Measurements from ENCODE around the gene SLC46A2. TPM values are rescaled to one million over a fixed set of nuclear protein-coding genes. Genes with fewer than 3 reads are reported as not detected.

SLC46A2 gene
- total RNA-seq, 5 donors from 2014 or later (not counting 1 experiment from before 2014, with no cell fraction given), result not detected

DNA sequence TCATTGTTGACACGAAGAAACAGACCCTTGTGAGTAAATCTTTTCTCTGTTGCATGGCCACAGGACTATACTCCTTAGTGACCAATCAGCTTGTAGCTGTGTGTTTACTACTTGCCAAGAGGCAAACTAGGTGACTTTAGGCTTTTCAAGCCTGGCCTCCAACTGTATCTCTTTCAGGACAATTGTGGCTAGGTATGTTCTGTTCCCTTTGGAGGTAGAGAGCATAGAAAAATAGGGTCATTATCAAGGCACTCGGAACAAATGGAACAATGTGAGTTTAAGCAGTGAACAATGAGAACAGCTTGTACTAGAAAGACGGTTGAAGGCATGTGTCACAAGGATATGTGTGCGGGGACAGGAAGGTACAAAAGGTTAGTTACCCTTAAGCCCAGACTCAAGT is 48.1 kb downstream of the SLC46A2 start:
- H3K4me3 ChIP-seq (ENCODE audit: control insufficient read depth in 1 of 2, extremely low read depth in 1 of 2, low read length in 1 of 2), result no peak overlapping the region
- no peaks in the 10 kb centered on the region for H3K9me3 Mint-ChIP-seq
- DNase-seq, result no peak
- no peaks in the 10 kb centered on the region for H3K27me3 ChIP-seq (replicated peaks in 1 of 2; ENCODE audit: control insufficient read depth in 2 of 2, extremely low read depth in 1 of 2, insufficient read depth in 2 of 2, low read length in 1 of 2)
- CTCF ChIA-PET, result no interaction called here
- no peaks in the 10 kb centered on the region for H3K27me3 Mint-ChIP-seq
- no peak overlapping the region for H3K27ac Mint-ChIP-seq
- peaks cover 0 to 22% of the 10 kb centered on the region in 2 donors for H3K36me3 ChIP-seq (ENCODE audit: control insufficient read depth in 2 of 2, extremely low read depth in 1 of 2, insufficient read depth in 1 of 2, low read length in 1 of 2)
- WGBS (ENCODE audit: insufficient coverage), result 67% methylated on average over 2 of the region's 4 CpGs
- ATAC-seq (replicated peaks in 1 of 4), result no peak
- peaks cover 10 to 16% (median 12%) of the 10 kb centered on the region in 3 donors for H3K4me1 Mint-ChIP-seq
- H3K27ac ChIP-seq (ENCODE audit: low read length), result no peak overlapping the region
- no peaks in the 10 kb centered on the region for H3K9me3 ChIP-seq
- POLR2A ChIA-PET, result no interaction called here
- H3K36me3 Mint-ChIP-seq, result peaks cover 20% of the 10 kb centered on the region
- no peak overlapping the region for H3K4me3 Mint-ChIP-seq
- H3K4me1 ChIP-seq (ENCODE audit: control insufficient read depth in 1 of 2, extremely low read depth in 1 of 2, insufficient read depth in 2 of 2, low read length in 2 of 2), result no peaks in the 10 kb centered on the region

DNA sequence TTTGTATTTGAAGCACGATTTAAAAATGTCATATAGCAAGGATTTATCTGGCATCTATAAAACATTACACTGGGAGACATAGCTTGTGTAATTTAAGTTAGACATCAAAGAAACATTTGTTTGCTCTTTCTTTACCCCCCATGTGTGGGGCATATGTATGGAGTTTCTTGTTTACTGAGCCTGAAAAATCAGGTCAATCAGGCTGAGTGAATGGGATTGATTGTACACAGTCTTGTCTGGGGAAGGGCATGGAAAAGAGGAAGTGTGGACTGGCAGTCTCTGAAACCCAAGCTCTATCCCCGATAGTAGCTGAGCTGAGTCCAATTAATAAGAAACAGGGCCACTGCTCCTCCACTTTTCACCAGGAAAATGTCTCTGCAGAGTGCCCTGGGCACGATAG is 49.4 kb downstream of the SLC46A2 start:
- CTCF ChIA-PET, result interaction anchor here in 1 of 2 donors (0.6 kb wide), 1 partner anchor 1307 kb away, joined by 6 read pairs; no protein-coding TSS in a partner anchor
- ATAC-seq (replicated peaks in 1 of 4), result no peak
- WGBS (ENCODE audit: insufficient coverage), result no CpG with 5 or more reads among the region's 3 CpGs

DNA sequence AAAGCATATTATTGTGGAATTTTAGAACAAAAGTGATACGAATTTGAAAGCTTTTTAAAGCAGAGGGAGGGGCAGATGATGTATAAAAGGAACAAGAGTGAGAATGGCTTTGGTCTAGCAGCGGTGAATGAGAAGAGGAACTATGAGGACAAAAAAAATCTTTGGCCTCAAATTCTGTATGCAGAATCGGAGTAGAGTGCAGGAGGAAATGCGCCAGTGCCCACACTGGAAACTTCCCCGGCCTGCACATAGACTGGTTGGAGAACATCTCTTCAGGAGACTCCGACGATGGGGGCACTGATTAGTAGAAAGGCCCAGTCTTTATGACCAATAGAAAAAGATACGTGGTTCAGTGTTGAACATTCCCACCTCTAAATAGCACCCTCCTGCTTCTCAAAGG is 51.3 kb downstream of the SLC46A2 start:
- H3K27me3 Mint-ChIP-seq, result no peaks in the 10 kb centered on the region
- CTCF ChIA-PET, result no interaction called here
- WGBS (ENCODE audit: insufficient coverage), result 93% methylated on average over 7 of the region's 8 CpGs
- Histone ChIP-seq H3K4me1 (ENCODE audit: control insufficient read depth in 1 of 2, extremely low read depth in 1 of 2, insufficient read depth in 2 of 2, low read length in 2 of 2) (no peaks in the 10 kb centered on the region), H3K4me3 (ENCODE audit: control insufficient read depth in 1 of 2, extremely low read depth in 1 of 2, low read length in 1 of 2) (no peak overlapping the region), H3K27me3 (replicated peaks in 1 of 2; ENCODE audit: control insufficient read depth in 2 of 2, extremely low read depth in 1 of 2, insufficient read depth in 2 of 2, low read length in 1 of 2) (no peaks in the 10 kb centered on the region), H3K27ac (ENCODE audit: low read length) (no peak overlapping the region), H3K9me3 (no peaks in the 10 kb centered on the region), H3K36me3 (ENCODE audit: control insufficient read depth in 2 of 2, extremely low read depth in 1 of 2, insufficient read depth in 1 of 2, low read length in 1 of 2) (peaks cover 5 to 37% of the 10 kb centered on the region in 2 donors)
- POLR2A ChIA-PET, result no interaction called here
- H3K27ac Mint-ChIP-seq, result no peak overlapping the region
- ATAC-seq (replicated peaks in 1 of 4), result no peak
- DNase-seq, result no peak
- H3K36me3 Mint-ChIP-seq, result peaks cover 36% of the 10 kb centered on the region
- no peaks in the 10 kb centered on the region for H3K9me3 Mint-ChIP-seq
- H3K4me1 Mint-ChIP-seq, result peaks cover 3 to 7% (median 3%) of the 10 kb centered on the region in 3 donors
- H3K4me3 Mint-ChIP-seq, result no peak overlapping the region

More for the DNA sequence above, 49.4 kb downstream of the SLC46A2 start:
- Histone ChIP-seq H3K4me3 (ENCODE audit: control insufficient read depth in 1 of 2, extremely low read depth in 1 of 2, low read length in 1 of 2) (no peak overlapping the region), H3K27ac (ENCODE audit: low read length) (no peak overlapping the region), H3K9me3 (no peaks in the 10 kb centered on the region), H3K27me3 (replicated peaks in 1 of 2; ENCODE audit: control insufficient read depth in 2 of 2, extremely low read depth in 1 of 2, insufficient read depth in 2 of 2, low read length in 1 of 2) (no peaks in the 10 kb centered on the region), H3K36me3 (ENCODE audit: control insufficient read depth in 2 of 2, extremely low read depth in 1 of 2, insufficient read depth in 1 of 2, low read length in 1 of 2) (peaks cover 2 to 25% of the 10 kb centered on the region in 2 donors), H3K4me1 (ENCODE audit: control insufficient read depth in 1 of 2, extremely low read depth in 1 of 2, insufficient read depth in 2 of 2, low read length in 2 of 2) (no peaks in the 10 kb centered on the region)
- Mint-ChIP-seq H3K4me1 (peaks cover 10 to 15% (median 12%) of the 10 kb centered on the region in 3 donors), H3K36me3 (peaks cover 29% of the 10 kb centered on the region), H3K9me3 (no peaks in the 10 kb centered on the region), H3K4me3 (no peak overlapping the region), H3K27ac (no peak overlapping the region), H3K27me3 (no peaks in the 10 kb centered on the region)
- DNase-seq, result no peak
- POLR2A ChIA-PET, result no interaction called here

DNA sequence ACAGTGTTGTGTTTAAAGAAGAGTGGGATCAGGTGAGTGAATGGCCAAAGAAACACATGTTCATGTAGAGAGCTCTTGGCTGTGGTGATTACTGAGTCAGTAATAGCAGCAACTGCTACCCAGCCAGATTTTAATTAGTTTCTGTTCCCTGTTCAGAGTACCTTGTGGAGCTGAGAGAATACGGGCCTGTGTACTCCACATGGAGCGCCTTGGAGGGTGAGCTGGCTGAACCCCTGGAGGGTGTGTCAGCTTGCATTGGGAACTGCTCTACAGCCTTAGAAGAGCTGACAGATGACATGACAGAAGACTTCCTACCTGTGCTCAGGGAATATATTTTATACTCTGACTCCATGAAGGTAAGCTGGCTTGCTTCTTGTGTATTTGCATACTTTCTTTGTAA is 52.3 kb downstream of the SLC46A2 start:
- ChIA-PET CTCF (no interaction called here), POLR2A (no interaction called here)
- no peak overlapping the region for H3K27ac ChIP-seq (ENCODE audit: low read length)
- Mint-ChIP-seq H3K4me1 (no peaks in the 10 kb centered on the region), H3K36me3 (peaks cover 45% of the 10 kb centered on the region), H3K9me3 (no peaks in the 10 kb centered on the region), H3K27ac (no peak overlapping the region), H3K4me3 (no peak overlapping the region), H3K27me3 (no peaks in the 10 kb centered on the region)
- H3K9me3 ChIP-seq, result no peaks in the 10 kb centered on the region
- H3K27me3 ChIP-seq (replicated peaks in 1 of 2; ENCODE audit: control insufficient read depth in 2 of 2, extremely low read depth in 1 of 2, insufficient read depth in 2 of 2, low read length in 1 of 2), result no peaks in the 10 kb centered on the region
- WGBS (ENCODE audit: insufficient coverage), result 69% methylated on average over 2 of the region's 2 CpGs
- ATAC-seq (replicated peaks in 1 of 4), result no peak
- H3K36me3 ChIP-seq (ENCODE audit: control insufficient read depth in 2 of 2, extremely low read depth in 1 of 2, insufficient read depth in 1 of 2, low read length in 1 of 2), result peaks cover 5 to 37% of the 10 kb centered on the region in 2 donors
- no peak overlapping the region for H3K4me3 ChIP-seq (ENCODE audit: control insufficient read depth in 1 of 2, extremely low read depth in 1 of 2, low read length in 1 of 2)
- no peaks in the 10 kb centered on the region for H3K4me1 ChIP-seq (ENCODE audit: control insufficient read depth in 1 of 2, extremely low read depth in 1 of 2, insufficient read depth in 2 of 2, low read length in 2 of 2)
- DNase-seq, result no peak

DNA sequence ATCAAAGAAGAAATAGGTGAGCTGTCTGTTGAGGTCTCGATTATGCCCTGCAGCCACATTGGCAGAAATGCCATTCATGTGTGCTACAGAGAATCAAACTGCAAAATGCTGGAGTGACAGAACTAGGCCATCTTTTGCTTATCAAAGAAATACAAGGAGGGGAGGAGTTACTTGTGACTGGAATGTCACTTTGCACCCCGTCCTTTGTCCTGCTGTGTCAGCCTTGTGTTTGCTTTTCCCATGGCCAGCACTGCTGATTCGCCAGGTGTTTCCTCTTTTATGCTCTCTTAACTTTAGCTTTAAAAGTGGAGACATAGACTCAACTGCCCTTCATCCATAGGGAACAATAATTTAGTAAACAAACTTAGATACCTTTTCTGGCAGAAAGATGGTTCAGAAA is 54.3 kb downstream of the SLC46A2 start:
- Mint-ChIP-seq H3K4me1 (peaks cover 0 to under 1% (median under 1%) of the 10 kb centered on the region in 3 donors), H3K27me3 (no peaks in the 10 kb centered on the region), H3K36me3 (peaks cover 55% of the 10 kb centered on the region), H3K9me3 (no peaks in the 10 kb centered on the region), H3K4me3 (no peak overlapping the region), H3K27ac (no peak overlapping the region)
- ATAC-seq (replicated peaks in 1 of 4) (no peak), DNase-seq (no peak)
- Histone ChIP-seq H3K9me3 (no peaks in the 10 kb centered on the region), H3K36me3 (ENCODE audit: control insufficient read depth in 2 of 2, extremely low read depth in 1 of 2, insufficient read depth in 1 of 2, low read length in 1 of 2) (peaks cover 5 to 41% of the 10 kb centered on the region in 2 donors), H3K4me3 (ENCODE audit: control insufficient read depth in 1 of 2, extremely low read depth in 1 of 2, low read length in 1 of 2) (no peak overlapping the region), H3K4me1 (ENCODE audit: control insufficient read depth in 1 of 2, extremely low read depth in 1 of 2, insufficient read depth in 2 of 2, low read length in 2 of 2) (peaks cover 0 to 1% of the 10 kb centered on the region in 2 experiments), H3K27ac (ENCODE audit: low read length) (no peak overlapping the region), H3K27me3 (replicated peaks in 1 of 2; ENCODE audit: control insufficient read depth in 2 of 2, extremely low read depth in 1 of 2, insufficient read depth in 2 of 2, low read length in 1 of 2) (no peaks in the 10 kb centered on the region)
- ChIA-PET CTCF (interaction anchor here (0.5 to 1.5 kb wide), 2 partner anchors 9 to 726 kb away, joined by 3 to 5 read pairs; no protein-coding TSS in a partner anchor), POLR2A (no interaction called here)
- 92% methylated on average over 2 of the region's 3 CpGs for WGBS (ENCODE audit: insufficient coverage)

DNA sequence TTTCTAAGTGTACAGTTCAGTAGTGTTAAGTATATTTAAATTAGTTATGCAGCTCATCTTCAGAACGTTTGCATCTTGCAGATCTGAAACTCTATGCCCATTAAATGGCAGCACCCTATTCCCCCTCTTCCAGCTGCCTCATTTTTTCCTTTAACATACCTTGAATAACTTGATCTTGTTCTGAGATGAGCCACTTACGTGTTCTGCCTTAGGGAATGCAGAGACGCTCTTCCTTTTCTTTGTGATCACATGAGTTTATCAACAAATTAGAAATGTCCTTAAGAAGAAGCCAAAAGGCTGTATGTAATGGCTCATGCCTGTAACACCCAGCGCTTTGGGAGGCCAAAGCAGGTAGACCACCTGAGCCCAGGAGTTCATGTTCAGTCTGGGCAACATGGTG is 57.6 kb downstream of the SLC46A2 start:
- no peak overlapping the region for H3K4me3 ChIP-seq (ENCODE audit: control insufficient read depth in 1 of 2, extremely low read depth in 1 of 2, low read length in 1 of 2)
- DNase-seq (no peak), ATAC-seq (replicated peaks in 1 of 4) (no peak)
- CTCF ChIA-PET, result no interaction called here
- peaks cover 5 to 31% of the 10 kb centered on the region in 2 donors for H3K36me3 ChIP-seq (ENCODE audit: control insufficient read depth in 2 of 2, extremely low read depth in 1 of 2, insufficient read depth in 1 of 2, low read length in 1 of 2)
- POLR2A ChIA-PET, result no interaction called here
- H3K27ac ChIP-seq (ENCODE audit: low read length), result no peak overlapping the region
- H3K9me3 ChIP-seq, result no peaks in the 10 kb centered on the region
- WGBS (ENCODE audit: insufficient coverage), result 100% methylated on average over 1 of the region's 4 CpGs
- no peaks in the 10 kb centered on the region for H3K9me3 Mint-ChIP-seq
- no peaks in the 10 kb centered on the region for H3K27me3 ChIP-seq (replicated peaks in 1 of 2; ENCODE audit: control insufficient read depth in 2 of 2, extremely low read depth in 1 of 2, insufficient read depth in 2 of 2, low read length in 1 of 2)
- H3K4me1 Mint-ChIP-seq, result peaks cover 7 to 12% (median 8%) of the 10 kb centered on the region in 3 donors
- peaks cover 0 to 5% of the 10 kb centered on the region in 2 experiments for H3K4me1 ChIP-seq (ENCODE audit: control insufficient read depth in 1 of 2, extremely low read depth in 1 of 2, insufficient read depth in 2 of 2, low read length in 2 of 2)
- no peaks in the 10 kb centered on the region for H3K27me3 Mint-ChIP-seq
- no peak overlapping the region for H3K4me3 Mint-ChIP-seq
- H3K27ac Mint-ChIP-seq, result no peak overlapping the region
- H3K36me3 Mint-ChIP-seq, result peaks cover 42% of the 10 kb centered on the region

DNA sequence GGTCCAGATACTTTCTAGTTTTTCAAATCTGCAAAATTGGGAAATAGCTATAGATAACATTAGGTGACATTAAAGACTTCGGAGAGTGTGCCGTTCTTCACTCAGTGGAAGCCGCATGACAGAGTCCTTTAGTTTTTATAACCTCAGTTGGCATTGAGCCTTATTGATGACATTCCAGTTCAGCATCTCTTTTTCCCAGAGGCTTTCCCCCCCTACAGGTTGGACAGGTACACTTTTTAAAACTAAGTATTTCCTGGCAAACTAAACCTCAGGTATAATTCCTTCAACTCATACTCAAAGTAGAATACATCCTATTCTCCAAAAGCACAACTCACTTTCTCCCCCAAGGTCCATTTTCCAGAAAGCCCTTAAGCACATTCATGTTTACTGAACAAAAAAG is 58.7 kb downstream of the SLC46A2 start:
- ATAC-seq (replicated peaks in 1 of 4) (no peak), DNase-seq (no peak)
- ChIA-PET CTCF (interaction anchor here in 1 of 2 donors (0.6 kb wide), 1 partner anchor 11 kb away, joined by 9 read pairs; no protein-coding TSS in a partner anchor), POLR2A (no interaction called here)
- Histone ChIP-seq H3K9me3 (no peaks in the 10 kb centered on the region), H3K27me3 (replicated peaks in 1 of 2; ENCODE audit: control insufficient read depth in 2 of 2, extremely low read depth in 1 of 2, insufficient read depth in 2 of 2, low read length in 1 of 2) (no peaks in the 10 kb centered on the region), H3K36me3 (ENCODE audit: control insufficient read depth in 2 of 2, extremely low read depth in 1 of 2, insufficient read depth in 1 of 2, low read length in 1 of 2) (peaks cover 5 to 31% of the 10 kb centered on the region in 2 donors), H3K27ac (ENCODE audit: low read length) (no peak overlapping the region), H3K4me1 (ENCODE audit: control insufficient read depth in 1 of 2, extremely low read depth in 1 of 2, insufficient read depth in 2 of 2, low read length in 2 of 2) (peaks cover 0 to 5% of the 10 kb centered on the region in 2 experiments), H3K4me3 (ENCODE audit: control insufficient read depth in 1 of 2, extremely low read depth in 1 of 2, low read length in 1 of 2) (no peak overlapping the region)
- Mint-ChIP-seq H3K27me3 (no peaks in the 10 kb centered on the region), H3K27ac (no peak overlapping the region), H3K4me3 (no peak overlapping the region), H3K9me3 (no peaks in the 10 kb centered on the region), H3K36me3 (peaks cover 42% of the 10 kb centered on the region), H3K4me1 (peaks cover 7 to 12% (median 8%) of the 10 kb centered on the region in 3 donors)
- 100% methylated on average over 1 of the region's 3 CpGs for WGBS (ENCODE audit: insufficient coverage)
